Measurements from ENCODE around the gene LSP1. TPM values are rescaled to one million over a fixed set of nuclear protein-coding genes. Genes with fewer than 3 reads are reported as not detected.

The LSP1 gene
- total and polyA plus RNA-seq, 2 of the 13 experiments (the other 11 are each of a cell fraction or from before 2014, with no cell fraction given), result 0.59 to 1.00 TPM

DNA sequence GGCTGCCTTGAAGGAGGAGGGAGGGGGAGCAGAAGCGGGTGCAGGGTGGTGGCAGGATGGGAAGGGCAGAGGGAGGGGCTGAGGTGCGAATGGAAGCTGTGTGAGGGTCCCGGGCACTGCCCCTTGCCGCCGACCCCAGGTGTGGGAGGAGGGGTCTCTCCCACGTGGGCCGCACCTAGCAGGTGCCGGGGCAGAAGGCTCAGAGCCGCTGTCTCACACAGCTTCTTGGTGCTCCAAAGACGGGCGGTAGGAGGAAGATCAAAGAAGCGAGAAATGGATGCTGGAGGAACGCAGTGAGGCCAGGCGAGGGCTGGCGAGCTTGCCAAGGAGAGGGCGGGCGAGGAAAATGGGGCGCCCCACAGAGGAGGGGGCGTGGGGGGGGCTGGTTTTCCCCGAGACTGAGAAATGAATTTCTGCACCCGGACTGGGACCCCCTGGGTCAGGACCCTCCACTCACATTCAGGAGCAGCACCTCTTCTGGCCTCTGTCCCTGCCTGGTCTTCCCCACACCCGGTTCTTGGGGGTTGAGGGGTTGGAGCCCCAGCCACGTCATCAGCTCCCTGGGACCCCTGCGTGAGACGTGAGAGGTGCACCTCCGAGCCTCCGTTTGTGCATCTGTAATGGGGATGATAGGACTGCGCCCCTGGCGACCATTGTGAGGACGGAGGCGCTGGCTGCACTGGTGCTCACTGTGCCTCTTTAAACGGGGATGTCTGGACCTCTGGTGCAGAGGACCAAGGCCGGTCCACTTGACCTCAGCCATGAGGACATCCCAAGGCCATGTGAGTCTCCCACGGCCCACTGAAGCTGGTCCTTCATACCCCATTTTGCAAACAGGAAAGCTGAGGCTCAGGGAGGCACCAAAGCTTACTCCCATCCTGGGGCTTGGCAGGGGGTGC, 16.8 kb downstream of the LSP1 start:
- peak; percentile 22 for TF ChIP-seq XRCC5 (optimal IDR thresholded peaks at IDR 0.05; ENCODE audit: low read length)
- TF ChIP-seq STAG1 (CRISPR knock-in tag; IDR thresholded peaks at IDR 0.05), result peak; percentile 6; the same call in 1 of the 2 replicates
- TF ChIP-seq KAT8 (CRISPR knock-in tag; IDR thresholded peaks at IDR 0.05), result no peak
- TF ChIP-seq ZBTB1 (CRISPR knock-in tag; IDR thresholded peaks at IDR 0.05; ENCODE audit: borderline replicate concordance), result no peak
- TF ChIP-seq, protein P1, sequence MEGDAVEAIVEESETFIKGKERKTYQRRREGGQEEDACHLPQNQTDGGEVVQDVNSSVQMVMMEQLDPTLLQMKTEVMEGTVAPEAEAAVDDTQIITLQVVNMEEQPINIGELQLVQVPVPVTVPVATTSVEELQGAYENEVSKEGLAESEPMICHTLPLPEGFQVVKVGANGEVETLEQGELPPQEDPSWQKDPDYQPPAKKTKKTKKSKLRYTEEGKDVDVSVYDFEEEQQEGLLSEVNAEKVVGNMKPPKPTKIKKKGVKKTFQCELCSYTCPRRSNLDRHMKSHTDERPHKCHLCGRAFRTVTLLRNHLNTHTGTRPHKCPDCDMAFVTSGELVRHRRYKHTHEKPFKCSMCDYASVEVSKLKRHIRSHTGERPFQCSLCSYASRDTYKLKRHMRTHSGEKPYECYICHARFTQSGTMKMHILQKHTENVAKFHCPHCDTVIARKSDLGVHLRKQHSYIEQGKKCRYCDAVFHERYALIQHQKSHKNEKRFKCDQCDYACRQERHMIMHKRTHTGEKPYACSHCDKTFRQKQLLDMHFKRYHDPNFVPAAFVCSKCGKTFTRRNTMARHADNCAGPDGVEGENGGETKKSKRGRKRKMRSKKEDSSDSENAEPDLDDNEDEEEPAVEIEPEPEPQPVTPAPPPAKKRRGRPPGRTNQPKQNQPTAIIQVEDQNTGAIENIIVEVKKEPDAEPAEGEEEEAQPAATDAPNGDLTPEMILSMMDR (CRISPR knock-in tag; IDR thresholded peaks at IDR 0.05), result peak; percentile 54
- TF ChIP-seq KDM2A (CRISPR knock-in tag; IDR thresholded peaks at IDR 0.05; ENCODE audit: borderline replicate concordance, low read depth), result peak; percentile 19; the same call in 1 of the 2 replicates
- TF ChIP-seq ZNF207 (IDR thresholded peaks at IDR 0.05; ENCODE audit: borderline replicate concordance), result no peak
- peak; percentile 36; the same call in 1 of the 2 replicates for TF ChIP-seq CREB1 (IDR thresholded peaks at IDR 0.05)
- no peak for TF ChIP-seq CREB1 (CRISPR knock-in tag; IDR thresholded peaks at IDR 0.05)
- TF ChIP-seq, protein P2, sequence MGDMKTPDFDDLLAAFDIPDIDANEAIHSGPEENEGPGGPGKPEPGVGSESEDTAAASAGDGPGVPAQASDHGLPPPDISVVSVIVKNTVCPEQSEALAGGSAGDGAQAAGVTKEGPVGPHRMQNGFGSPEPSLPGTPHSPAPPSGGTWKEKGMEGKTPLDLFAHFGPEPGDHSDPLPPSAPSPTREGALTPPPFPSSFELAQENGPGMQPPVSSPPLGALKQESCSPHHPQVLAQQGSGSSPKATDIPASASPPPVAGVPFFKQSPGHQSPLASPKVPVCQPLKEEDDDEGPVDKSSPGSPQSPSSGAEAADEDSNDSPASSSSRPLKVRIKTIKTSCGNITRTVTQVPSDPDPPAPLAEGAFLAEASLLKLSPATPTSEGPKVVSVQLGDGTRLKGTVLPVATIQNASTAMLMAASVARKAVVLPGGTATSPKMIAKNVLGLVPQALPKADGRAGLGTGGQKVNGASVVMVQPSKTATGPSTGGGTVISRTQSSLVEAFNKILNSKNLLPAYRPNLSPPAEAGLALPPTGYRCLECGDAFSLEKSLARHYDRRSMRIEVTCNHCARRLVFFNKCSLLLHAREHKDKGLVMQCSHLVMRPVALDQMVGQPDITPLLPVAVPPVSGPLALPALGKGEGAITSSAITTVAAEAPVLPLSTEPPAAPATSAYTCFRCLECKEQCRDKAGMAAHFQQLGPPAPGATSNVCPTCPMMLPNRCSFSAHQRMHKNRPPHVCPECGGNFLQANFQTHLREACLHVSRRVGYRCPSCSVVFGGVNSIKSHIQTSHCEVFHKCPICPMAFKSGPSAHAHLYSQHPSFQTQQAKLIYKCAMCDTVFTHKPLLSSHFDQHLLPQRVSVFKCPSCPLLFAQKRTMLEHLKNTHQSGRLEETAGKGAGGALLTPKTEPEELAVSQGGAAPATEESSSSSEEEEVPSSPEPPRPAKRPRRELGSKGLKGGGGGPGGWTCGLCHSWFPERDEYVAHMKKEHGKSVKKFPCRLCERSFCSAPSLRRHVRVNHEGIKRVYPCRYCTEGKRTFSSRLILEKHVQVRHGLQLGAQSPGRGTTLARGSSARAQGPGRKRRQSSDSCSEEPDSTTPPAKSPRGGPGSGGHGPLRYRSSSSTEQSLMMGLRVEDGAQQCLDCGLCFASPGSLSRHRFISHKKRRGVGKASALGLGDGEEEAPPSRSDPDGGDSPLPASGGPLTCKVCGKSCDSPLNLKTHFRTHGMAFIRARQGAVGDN (CRISPR knock-in tag; IDR thresholded peaks at IDR 0.05), result peak; percentile 19; the same call in 1 of the 2 replicates
- H4K20me1 ChIP-seq (ENCODE audit: insufficient read depth, low read length), result no peaks in the 10 kb centered on the region
- H3K9ac ChIP-seq (ENCODE audit: insufficient read depth, low read depth, low read length), result no peak overlapping the region
- ChIA-PET CTCF (ENCODE audit: low intra/inter-chr PET ratio, low total read pairs) (no interaction called here), POLR2A (no interaction called here)
- no peak overlapping the region for H2AFZ ChIP-seq (ENCODE audit: low read length)
- ATAC-seq, result peak; percentile 74
- no peaks in the 10 kb centered on the region for H3K4me1 ChIP-seq (ENCODE audit: insufficient read depth, low read length)
- no peaks in the 10 kb centered on the region for H3K36me3 ChIP-seq (replicated peaks in 1 of 2; ENCODE audit: control insufficient read depth in 1 of 2, insufficient read depth in 2 of 2, low read length in 2 of 2)
- intact Hi-C loops (cut with micrococcal nuclease; ENCODE audit: unreplicated experiment), result no loop called here
- peaks cover 25 to 79% of the 10 kb centered on the region in 2 experiments for H3K27me3 ChIP-seq (ENCODE audit: control insufficient read depth in 1 of 2, insufficient read depth in 2 of 2, low read length in 2 of 2)
- peak; percentile 20 for DNase-seq (ENCODE audit: low spot score)
- H3K79me2 ChIP-seq (ENCODE audit: insufficient read depth, low read length), result no peaks in the 10 kb centered on the region
- no peak overlapping the region for H3K4me3 ChIP-seq (replicated peaks in 1 of 3; ENCODE audit: insufficient read depth in 1 of 3, low read depth in 2 of 3, low read length in 3 of 3)
- FAIRE-seq, result no peak
- in situ Hi-C loops (cut with HindIII; ENCODE audit: extremely low pct_ligation_motif_present, low pct_unique_long_range_greater_than_20kb), result no loop called here
- no peak overlapping the region for H3K4me2 ChIP-seq (ENCODE audit: low read depth, low read length)
- WGBS (ENCODE audit: low lambda C conversion rate), result 7% methylated on average over 22 of the region's 34 CpGs
- H3K9me3 ChIP-seq (ENCODE audit: low read length), result no peaks in the 10 kb centered on the region
- no TSS peak for BruUV-seq (replicated peaks)
- no peak overlapping the region for H3K27ac ChIP-seq (ENCODE audit: extremely low read length, insufficient read depth, low read length)

Measured in HepG2 (cell line).